Body of pancreas (tissue), 4 donors: Measurements from ENCODE around the gene ANP32E.

Experiments
- POLR2A ChIP-seq, 3 donors: fragments of 450-650 bp; IDR thresholded peaks; one replicate each; pipeline ENCODE4 v1.6.1; 2016; ENCODE audit warnings: antibody characterized with exemption in 3 of 3, mild to moderate bottlenecking in 2 of 3
- TF ChIP-seq, protein P1 (sequence below), 7 experiments: fragments of 450-650 bp in 4 of 7; fragments of 200-600 bp in 3 of 7; sonication (generic) in 3 of 7; IDR thresholded peaks; one replicate each; pipeline ENCODE4 v1.5.1; 2016 to 2019; ENCODE audit warnings: antibody characterized with exemption in 7 of 7

DNA sequence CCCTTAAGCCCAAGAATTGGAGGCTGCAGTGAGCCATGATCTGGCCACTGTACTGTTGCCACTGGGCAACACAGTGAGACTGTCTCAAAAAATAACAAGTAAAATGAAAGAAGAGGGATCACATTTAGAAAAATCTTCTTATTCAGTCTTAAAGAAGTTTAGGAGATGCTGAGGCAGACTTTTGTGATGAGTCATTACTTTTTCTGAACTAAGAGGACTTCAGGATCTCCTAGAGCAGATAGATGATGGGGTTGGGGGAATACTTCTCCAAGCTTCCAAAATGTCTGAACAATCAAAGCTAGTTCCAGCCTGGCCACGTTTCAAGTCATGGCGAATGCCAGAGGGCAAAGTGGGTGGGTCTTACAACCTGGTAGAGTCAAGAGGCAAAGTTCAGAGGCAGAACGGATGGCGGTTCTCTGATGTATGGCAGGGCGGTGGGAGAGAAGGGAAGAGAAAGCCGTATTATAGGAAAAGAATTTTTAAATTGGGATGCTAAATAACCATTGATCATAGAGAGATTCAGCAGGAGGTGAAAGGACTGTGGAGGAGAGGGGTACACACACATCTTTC, 44.3 kb upstream of the ANP32E start:
- TF ChIP-seq, protein P1, sequence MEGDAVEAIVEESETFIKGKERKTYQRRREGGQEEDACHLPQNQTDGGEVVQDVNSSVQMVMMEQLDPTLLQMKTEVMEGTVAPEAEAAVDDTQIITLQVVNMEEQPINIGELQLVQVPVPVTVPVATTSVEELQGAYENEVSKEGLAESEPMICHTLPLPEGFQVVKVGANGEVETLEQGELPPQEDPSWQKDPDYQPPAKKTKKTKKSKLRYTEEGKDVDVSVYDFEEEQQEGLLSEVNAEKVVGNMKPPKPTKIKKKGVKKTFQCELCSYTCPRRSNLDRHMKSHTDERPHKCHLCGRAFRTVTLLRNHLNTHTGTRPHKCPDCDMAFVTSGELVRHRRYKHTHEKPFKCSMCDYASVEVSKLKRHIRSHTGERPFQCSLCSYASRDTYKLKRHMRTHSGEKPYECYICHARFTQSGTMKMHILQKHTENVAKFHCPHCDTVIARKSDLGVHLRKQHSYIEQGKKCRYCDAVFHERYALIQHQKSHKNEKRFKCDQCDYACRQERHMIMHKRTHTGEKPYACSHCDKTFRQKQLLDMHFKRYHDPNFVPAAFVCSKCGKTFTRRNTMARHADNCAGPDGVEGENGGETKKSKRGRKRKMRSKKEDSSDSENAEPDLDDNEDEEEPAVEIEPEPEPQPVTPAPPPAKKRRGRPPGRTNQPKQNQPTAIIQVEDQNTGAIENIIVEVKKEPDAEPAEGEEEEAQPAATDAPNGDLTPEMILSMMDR (IDR thresholded peaks at IDR 0.05): no peak
- no peak for TF ChIP-seq POLR2A (IDR thresholded peaks at IDR 0.05)
